ENCODE results near the gene RNU6-9. TPM values are rescaled to one million over a fixed set of nuclear protein-coding genes. Genes with fewer than 3 reads are reported as not detected.

Gene RNU6-9
- total and polyA plus RNA-seq, 2 of the 13 experiments (the other 11 are each of a cell fraction or from before 2014, with no cell fraction given) = under 0.01 TPM; not detected in 1

DNA sequence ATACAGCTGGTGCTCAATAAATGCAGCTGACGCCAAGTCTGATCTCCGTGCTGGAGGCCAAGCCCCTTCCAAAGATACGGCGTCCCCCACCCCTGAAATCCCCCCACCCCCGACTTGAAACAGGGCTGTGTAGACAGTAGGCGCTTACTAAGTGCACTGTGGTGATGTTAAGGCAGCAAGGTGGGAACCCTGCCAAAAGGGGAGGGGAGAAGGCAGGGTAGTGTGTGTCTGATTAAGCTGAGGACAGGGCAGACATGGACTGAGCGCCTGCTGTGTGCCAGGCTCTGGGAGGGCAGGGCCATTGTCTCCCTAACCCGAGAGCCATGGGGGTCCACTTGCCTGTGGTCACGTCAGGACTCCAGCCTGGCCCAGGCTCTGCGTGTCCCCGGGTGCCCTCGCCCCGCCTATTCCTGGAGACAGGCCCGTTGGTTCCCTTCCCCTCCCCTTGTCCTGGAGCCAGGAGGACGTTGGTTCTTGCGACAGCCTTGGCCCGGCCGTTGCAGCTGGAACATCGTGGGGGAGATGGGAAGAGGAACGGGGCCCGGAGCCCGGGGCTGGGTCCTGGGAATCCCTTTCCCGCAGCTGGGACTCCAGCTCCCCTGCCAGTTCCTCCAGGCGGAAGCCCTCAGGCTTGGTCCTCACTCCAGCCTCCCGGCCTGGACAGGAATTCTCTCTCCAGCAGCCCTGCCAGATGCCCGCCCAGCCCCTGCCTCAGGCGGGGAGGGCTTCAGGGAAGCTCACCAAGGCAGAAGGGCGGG is 42.9 kb upstream of the RNU6-9 start (continued):
- TF ChIP-seq ZNF382 (CRISPR knock-in tag; IDR thresholded peaks at IDR 0.05; ENCODE audit: borderline replicate concordance) = no peak
- TF ChIP-seq, protein P1, sequence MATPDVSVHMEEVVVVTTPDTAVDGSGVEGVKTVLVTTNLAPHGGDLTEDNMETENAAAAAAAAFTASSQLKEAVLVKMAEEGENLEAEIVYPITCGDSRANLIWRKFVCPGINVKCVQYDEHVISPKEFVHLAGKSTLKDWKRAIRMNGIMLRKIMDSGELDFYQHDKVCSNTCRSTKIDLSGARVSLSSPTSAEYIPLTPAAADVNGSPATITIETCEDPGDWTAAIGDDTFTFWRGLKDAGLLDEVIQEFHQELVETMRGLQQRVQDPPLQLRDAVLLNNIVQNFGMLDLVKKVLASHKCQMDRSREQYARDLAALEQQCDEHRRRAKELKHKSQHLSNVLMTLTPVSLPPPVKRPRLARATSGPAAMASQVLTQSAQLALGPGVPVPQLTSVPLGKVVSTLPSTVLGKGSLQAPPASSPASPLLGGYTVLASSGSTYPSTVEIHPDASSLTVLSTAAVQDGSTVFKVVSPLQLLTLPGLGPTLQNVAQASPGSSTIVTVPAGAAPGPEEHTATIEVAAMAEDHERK (CRISPR knock-in tag; IDR thresholded peaks at IDR 0.05; ENCODE audit: low read depth) = no peak
- TF ChIP-seq HIVEP1 (CRISPR knock-in tag; IDR thresholded peaks at IDR 0.05) = no peak
- no peak for TF ChIP-seq FOSL2 (CRISPR knock-in tag; IDR thresholded peaks at IDR 0.05)
- TF ChIP-seq ZBTB38 (CRISPR knock-in tag; IDR thresholded peaks at IDR 0.05) = no peak
- TF ChIP-seq, protein P2, sequence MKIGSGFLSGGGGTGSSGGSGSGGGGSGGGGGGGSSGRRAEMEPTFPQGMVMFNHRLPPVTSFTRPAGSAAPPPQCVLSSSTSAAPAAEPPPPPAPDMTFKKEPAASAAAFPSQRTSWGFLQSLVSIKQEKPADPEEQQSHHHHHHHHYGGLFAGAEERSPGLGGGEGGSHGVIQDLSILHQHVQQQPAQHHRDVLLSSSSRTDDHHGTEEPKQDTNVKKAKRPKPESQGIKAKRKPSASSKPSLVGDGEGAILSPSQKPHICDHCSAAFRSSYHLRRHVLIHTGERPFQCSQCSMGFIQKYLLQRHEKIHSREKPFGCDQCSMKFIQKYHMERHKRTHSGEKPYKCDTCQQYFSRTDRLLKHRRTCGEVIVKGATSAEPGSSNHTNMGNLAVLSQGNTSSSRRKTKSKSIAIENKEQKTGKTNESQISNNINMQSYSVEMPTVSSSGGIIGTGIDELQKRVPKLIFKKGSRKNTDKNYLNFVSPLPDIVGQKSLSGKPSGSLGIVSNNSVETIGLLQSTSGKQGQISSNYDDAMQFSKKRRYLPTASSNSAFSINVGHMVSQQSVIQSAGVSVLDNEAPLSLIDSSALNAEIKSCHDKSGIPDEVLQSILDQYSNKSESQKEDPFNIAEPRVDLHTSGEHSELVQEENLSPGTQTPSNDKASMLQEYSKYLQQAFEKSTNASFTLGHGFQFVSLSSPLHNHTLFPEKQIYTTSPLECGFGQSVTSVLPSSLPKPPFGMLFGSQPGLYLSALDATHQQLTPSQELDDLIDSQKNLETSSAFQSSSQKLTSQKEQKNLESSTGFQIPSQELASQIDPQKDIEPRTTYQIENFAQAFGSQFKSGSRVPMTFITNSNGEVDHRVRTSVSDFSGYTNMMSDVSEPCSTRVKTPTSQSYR (CRISPR knock-in tag; IDR thresholded peaks at IDR 0.05; ENCODE audit: borderline replicate concordance) = no peak
- TF ChIP-seq PATZ1 (CRISPR knock-in tag; IDR thresholded peaks at IDR 0.05) = 0 out of 2 replicates have a peak, but pooled peaks have one; percentile 18
- TF ChIP-seq MLX (CRISPR knock-in tag; IDR thresholded peaks at IDR 0.05) = no peak
- no peak for TF ChIP-seq TCF7L2 (IDR thresholded peaks at IDR 0.05; ENCODE audit: low read depth, low read length)
- no peak for TF ChIP-seq PHF21A (CRISPR knock-in tag; IDR thresholded peaks at IDR 0.05)

Data from HepG2 (cell line).